ENCODE measurements around the gene SPARC.

GRCh38 chr5:151683986-151684588 is 2.6 kb downstream of the SPARC start:
- TF ChIP-seq USF2 (IDR thresholded peaks at IDR 0.05; ENCODE audit: borderline replicate concordance, low read depth, low read length) (no peak), CTCF (IDR thresholded peaks at IDR 0.05) (no peak)
